ENCODE measurements around the gene LCAT. TPM values are rescaled to one million over a fixed set of nuclear protein-coding genes. Genes with fewer than 3 reads are reported as not detected.

The LCAT gene
- total RNA-seq, 6 donors from 2014 or later = 21.9 to 117 (median 26.1) TPM

DNA sequence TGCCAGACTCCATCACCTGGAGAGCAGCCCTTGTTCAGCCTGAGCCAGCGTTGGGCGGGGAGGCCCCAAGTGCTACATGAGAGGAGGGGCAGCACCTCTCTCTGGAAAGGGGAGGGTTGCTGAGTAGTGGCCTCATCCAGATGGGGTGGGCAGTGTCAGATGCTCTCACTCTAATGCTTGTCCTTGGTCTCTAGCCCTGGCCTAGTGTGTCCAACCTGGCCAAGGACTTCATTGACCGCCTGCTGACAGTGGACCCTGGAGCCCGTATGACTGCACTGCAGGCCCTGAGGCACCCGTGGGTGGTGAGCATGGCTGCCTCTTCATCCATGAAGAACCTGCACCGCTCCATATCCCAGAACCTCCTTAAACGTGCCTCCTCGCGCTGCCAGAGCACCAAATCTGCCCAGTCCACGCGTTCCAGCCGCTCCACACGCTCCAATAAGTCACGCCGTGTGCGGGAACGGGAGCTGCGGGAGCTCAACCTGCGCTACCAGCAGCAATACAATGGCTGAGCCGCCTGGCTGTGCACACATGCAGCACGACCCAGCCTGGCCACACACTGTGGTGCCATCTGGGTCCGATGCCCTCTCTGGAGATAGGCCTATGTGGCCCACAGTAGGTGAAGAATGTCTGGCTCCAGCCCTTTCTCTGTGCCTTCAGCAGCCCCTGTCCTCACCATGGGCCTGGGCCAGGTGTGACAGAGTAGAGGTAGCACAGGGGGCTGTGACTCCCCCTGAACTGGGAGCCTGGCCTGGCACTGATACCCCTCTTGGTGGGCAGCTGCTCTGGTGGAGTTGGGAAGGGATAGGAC is 16.6 kb downstream of the LCAT start:
- Histone ChIP-seq H3K27ac (peak overlapping the region in 2 of 4 donors; percentile 74 to 80), H3K4me3 (no peak overlapping the region), H3K36me3 (peaks cover 3 to 51% (median 29%) of the 10 kb centered on the region in 4 donors), H3K4me1 (peaks cover 12 to 46% (median 13%) of the 10 kb centered on the region in 4 donors), H3K9me3 (no peaks in the 10 kb centered on the region), H3K27me3 (no peaks in the 10 kb centered on the region)
- DNase-seq (no peak), ATAC-seq (ENCODE audit: low FRiP score in 2 of 2) (no peak)
- WGBS, 2 donors = 92 to 93% methylated on average over 19 to 21 of the region's 22 CpGs
- no peak for TF ChIP-seq POLR2AphosphoS5 (IDR thresholded peaks at IDR 0.05)
- no peak for TF ChIP-seq EP300 (IDR thresholded peaks at IDR 0.05)
- TF ChIP-seq POLR2A (IDR thresholded peaks at IDR 0.05) = no peak
- no peak for TF ChIP-seq CTCF (IDR thresholded peaks at IDR 0.05)

GRCh38 chr16:67926181-67926750 is 17.7 kb downstream of the LCAT start:
- 44 to 61% methylated on average over 8 to 13 of the region's 13 CpGs for WGBS, 2 donors
- peaks cover 12 to 54% (median 14%) of the 10 kb centered on the region in 4 donors for H3K4me1 ChIP-seq
- H3K36me3 ChIP-seq = peaks cover 3 to 47% (median 25%) of the 10 kb centered on the region in 4 donors
- H3K9me3 ChIP-seq = no peaks in the 10 kb centered on the region
- ATAC-seq (ENCODE audit: low FRiP score in 2 of 2) (no peak), DNase-seq (peak in 1 of 2 donors; percentile 64)
- H3K27ac ChIP-seq = peak overlapping the region; percentile 57 to 80 (median 70)
- no peaks in the 10 kb centered on the region for H3K27me3 ChIP-seq
- peak in 1 of 6 experiments; percentile 39 for TF ChIP-seq CTCF (IDR thresholded peaks at IDR 0.05)
- TF ChIP-seq EP300 (IDR thresholded peaks at IDR 0.05) = no peak
- TF ChIP-seq POLR2AphosphoS5 (IDR thresholded peaks at IDR 0.05) = peak in 1 of 2 donors; percentile 40
- no peak for TF ChIP-seq POLR2A (IDR thresholded peaks at IDR 0.05)
- no peak overlapping the region for H3K4me3 ChIP-seq

GRCh38 chr16:67924140-67924906 is 19.6 kb downstream of the LCAT start:
- no peak for DNase-seq
- Histone ChIP-seq H3K27ac (peak overlapping the region in 1 of 4 donors; percentile 12), H3K9me3 (no peaks in the 10 kb centered on the region), H3K4me1 (peaks cover 12 to 54% (median 14%) of the 10 kb centered on the region in 4 donors), H3K4me3 (no peak overlapping the region), H3K27me3 (no peaks in the 10 kb centered on the region), H3K36me3 (peaks cover 3 to 37% (median 19%) of the 10 kb centered on the region in 4 donors)
- WGBS, 2 donors = 81 to 94% methylated on average over 7 to 10 of the region's 10 CpGs
- no peak for ATAC-seq (ENCODE audit: low FRiP score in 2 of 2)
- TF ChIP-seq POLR2A (IDR thresholded peaks at IDR 0.05) (no peak), CTCF (IDR thresholded peaks at IDR 0.05) (no peak), EP300 (IDR thresholded peaks at IDR 0.05) (no peak), POLR2AphosphoS5 (IDR thresholded peaks at IDR 0.05) (no peak)

- no peak for DNase-seq
- Histone ChIP-seq H3K9me3 (no peaks in the 10 kb centered on the region), H3K27ac (peak overlapping the region in 1 of 4 donors; percentile 12), H3K27me3 (no peaks in the 10 kb centered on the region), H3K4me1 (peaks cover 12 to 57% (median 14%) of the 10 kb centered on the region in 4 donors), H3K36me3 (peaks cover 3 to 30% (median 15%) of the 10 kb centered on the region in 4 donors), H3K4me3 (no peak overlapping the region)
- 70 to 75% methylated on average over 10 of the region's 10 CpGs for WGBS, 2 donors
- no peak for ATAC-seq (ENCODE audit: low FRiP score in 2 of 2)
- TF ChIP-seq EP300 (IDR thresholded peaks at IDR 0.05) (no peak), CTCF (IDR thresholded peaks at IDR 0.05) (no peak), POLR2AphosphoS5 (IDR thresholded peaks at IDR 0.05) (no peak), POLR2A (IDR thresholded peaks at IDR 0.05) (no peak)
These were observed 20.4 kb downstream of the LCAT start for GRCh38 chr16:67923414-67924116.
